ENCODE results near the gene CABYR.

GRCh38 chr18:24201699-24202687 is 63.1 kb downstream of the CABYR start:
- TF ChIP-seq CTCF (optimal IDR thresholded peaks at IDR 0.05 in 1 of 3, IDR thresholded peaks at IDR 0.05 in 1 of 3, conservative IDR thresholded peaks at IDR 0.05 in 1 of 3; ENCODE audit: extremely low read depth in 1 of 3, insufficient read depth in 2 of 3, low read length in 3 of 3): no peak
- no peak for TF ChIP-seq EZH2 (IDR thresholded peaks at IDR 0.05; ENCODE audit: low read length)

All from keratinocyte (primary cell).